Measurements from ENCODE around the gene OR8A1.

Gene OR8A1

GRCh38 chr11:124569697-124570096, at the start of gene OR8A1:
TSS of gene OR8A1 (plus strand) at chr11:124569997. CDS start at chr11:124570120, 123 bp downstream.
- no peak within 1 kb of the TSS for H3K4me3 ChIP-seq (ENCODE audit: low read length)
- no peak for TF ChIP-seq CTCF (conservative IDR thresholded peaks at IDR 0.05; ENCODE audit: low read depth, low read length)
- DNase-seq (ENCODE audit: low read depth) = no peak

GRCh38 chr11:124520550-124520854, 49.3 kb upstream of the OR8A1 start:
- no peak for DNase-seq (ENCODE audit: low read depth)
- no peak overlapping the region for H3K4me3 ChIP-seq (ENCODE audit: low read length)
- no peak for TF ChIP-seq CTCF (conservative IDR thresholded peaks at IDR 0.05; ENCODE audit: low read depth, low read length)

- TF ChIP-seq CTCF (conservative IDR thresholded peaks at IDR 0.05; ENCODE audit: low read depth, low read length) = no peak
- no peak for DNase-seq (ENCODE audit: low read depth)
- no peak overlapping the region for H3K4me3 ChIP-seq (ENCODE audit: low read length)
Measured at GRCh38 chr11:124533626-124534025, 36.2 kb upstream of the OR8A1 start.

GRCh38 chr11:124534051-124534450, 35.7 kb upstream of the OR8A1 start:
- no peak overlapping the region for H3K4me3 ChIP-seq (ENCODE audit: low read length)
- no peak for DNase-seq (ENCODE audit: low read depth)
- no peak for TF ChIP-seq CTCF (conservative IDR thresholded peaks at IDR 0.05; ENCODE audit: low read depth, low read length)

GRCh38 chr11:124535552-124536232, 34.1 kb upstream of the OR8A1 start:
- no peak for TF ChIP-seq CTCF (conservative IDR thresholded peaks at IDR 0.05; ENCODE audit: low read depth, low read length)
- DNase-seq (ENCODE audit: low read depth) = no peak

GRCh38 chr11:124536520-124536919, 33.3 kb upstream of the OR8A1 start:
- no peak for DNase-seq (ENCODE audit: low read depth)
- H3K4me3 ChIP-seq (ENCODE audit: low read length) = no peak overlapping the region
- no peak for TF ChIP-seq CTCF (conservative IDR thresholded peaks at IDR 0.05; ENCODE audit: low read depth, low read length)

More at GRCh38 chr11:124535552-124536232, 34.1 kb upstream of the OR8A1 start:
- H3K4me3 ChIP-seq (ENCODE audit: low read length) = no peak overlapping the region

- no peak for DNase-seq (ENCODE audit: low read depth)
Measured at GRCh38 chr11:124538019-124538418, 31.8 kb upstream of the OR8A1 start.

More at GRCh38 chr11:124538019-124538418, 31.8 kb upstream of the OR8A1 start:
- H3K4me3 ChIP-seq (ENCODE audit: low read length) = no peak overlapping the region
- TF ChIP-seq CTCF (conservative IDR thresholded peaks at IDR 0.05; ENCODE audit: low read depth, low read length) = no peak
